MM.1S (cell line): ENCODE results near the gene AGAP1.

ENCODE experiments used
- DNase-seq: peaks from one replicate; pipeline ENCODE4 v3.0.0-alpha.2; 2015
- H2AFZ ChIP-seq: fragments of 300-600 bp; sonication (generic); 2 replicates; pipeline ENCODE4 v1.6.0; 2016; ENCODE audit warnings: antibody characterized with exemption, low read length
- H3F3A ChIP-seq: fragments of 300-600 bp; sonication (generic); 2 replicates; pipeline ENCODE4 v1.6.1; 2016; ENCODE audit warnings: mild to moderate bottlenecking, antibody characterized with exemption, low read length, moderate library complexity, mixed read lengths; ENCODE audit not compliant: insufficient read depth
- H3K27ac ChIP-seq: fragments of 300-600 bp; sonication (generic); 2 replicates; pipeline ENCODE4 v1.5.1; 2016; ENCODE audit warnings: mild to moderate bottlenecking, low read length
- H3K27me3 ChIP-seq: fragments of 300-600 bp; sonication (generic); replicated peaks from 2 replicates; pipeline ENCODE4 v1.6.0; 2016; ENCODE audit warnings: low read length; ENCODE audit not compliant: insufficient read depth
- H3K36me3 ChIP-seq: fragments of 300-600 bp; sonication (generic); replicated peaks from 2 replicates; pipeline ENCODE4 v1.6.1; 2016; ENCODE audit warnings: mild to moderate bottlenecking, low read length, mixed read lengths; ENCODE audit not compliant: insufficient read depth
- H3K4me1 ChIP-seq: fragments of 300-600 bp; sonication (generic); 2 replicates; pipeline ENCODE4 v1.6.1; 2016; ENCODE audit warnings: low read length, mixed read lengths
- H3K4me2 ChIP-seq: fragments of 300-600 bp; sonication (generic); 2 replicates; pipeline ENCODE4 v1.6.0; 2016; ENCODE audit warnings: low read depth, low read length
- H3K4me3 ChIP-seq: fragments of 300-600 bp; sonication (generic); 2 replicates; pipeline ENCODE4 v1.5.1; 2016; ENCODE audit warnings: low read length, mixed read lengths
- H3K79me2 ChIP-seq: fragments of 300-600 bp; sonication (generic); 2 replicates; pipeline ENCODE4 v1.6.1; 2016; ENCODE audit warnings: mixed run types, low read length, mixed read lengths
- H3K9ac ChIP-seq: fragments of 300-600 bp; sonication (generic); 2 replicates; pipeline ENCODE4 v1.6.1; 2016; ENCODE audit warnings: low read length, mixed read lengths
- H3K9me2 ChIP-seq: fragments of 300-600 bp; sonication (generic); replicated peaks from 2 replicates; pipeline ENCODE4 v1.6.1; 2016; ENCODE audit warnings: mild to moderate bottlenecking, low read length, mixed read lengths; ENCODE audit not compliant: insufficient read depth
- H3K9me3 ChIP-seq: fragments of 300-600 bp; sonication (generic); replicated peaks from 2 replicates; pipeline ENCODE4 v1.6.1; 2016; ENCODE audit warnings: mild to moderate bottlenecking, low read length, mixed read lengths; ENCODE audit not compliant: insufficient read depth
- H4K20me1 ChIP-seq: fragments of 300-600 bp; sonication (generic); 2 replicates; pipeline ENCODE4 v1.6.1; 2016; ENCODE audit warnings: mild to moderate bottlenecking, low read length, moderate library complexity, mixed read lengths; ENCODE audit not compliant: insufficient read depth
- CTCF ChIP-seq: fragments of 300-600 bp; sonication (generic); IDR thresholded peaks from 2 replicates; pipeline ENCODE4 v1.5.1; 2016; ENCODE audit warnings: antibody characterized with exemption, low read length, mixed read lengths
- EZH2 ChIP-seq: fragments of 300-600 bp; sonication (generic); optimal IDR thresholded peaks from 2 replicates; pipeline ENCODE3; 2017; ENCODE audit warnings: low read depth, mild to moderate bottlenecking, antibody characterized with exemption, low read length, mixed read lengths
- EZH2phosphoT487 ChIP-seq: fragments of 300-600 bp; sonication (generic); IDR thresholded peaks from 2 replicates; pipeline ENCODE4 v1.6.1; 2018; ENCODE audit warnings: antibody characterized with exemption, low read length

The AGAP1 gene

GRCh38 chr2:235992024-235992423 is 498.2 kb downstream of the AGAP1 start:
- Histone ChIP-seq H3K9me3 (no peaks in the 10 kb centered on the region), H3K27ac (no peak overlapping the region), H3K36me3 (no peaks in the 10 kb centered on the region), H3K27me3 (no peaks in the 10 kb centered on the region), H3K9me2 (no peaks in the 10 kb centered on the region), H3K4me3 (no peak overlapping the region), H3K9ac (no peak overlapping the region), H4K20me1 (no peaks in the 10 kb centered on the region), H3K79me2 (no peaks in the 10 kb centered on the region), H3F3A (no peaks in the 10 kb centered on the region), H3K4me2 (no peak overlapping the region), H2AFZ (no peak overlapping the region), H3K4me1 (no peaks in the 10 kb centered on the region)
- no peak for TF ChIP-seq CTCF
- TF ChIP-seq EZH2: no peak
- no peak for TF ChIP-seq EZH2phosphoT487
- no peak for DNase-seq

- Histone ChIP-seq H4K20me1 (no peaks in the 10 kb centered on the region), H3K9me2 (no peaks in the 10 kb centered on the region), H3K4me1 (no peaks in the 10 kb centered on the region), H3K9me3 (no peaks in the 10 kb centered on the region), H2AFZ (no peak overlapping the region), H3K27me3 (no peaks in the 10 kb centered on the region), H3K4me3 (no peak overlapping the region), H3K36me3 (no peaks in the 10 kb centered on the region), H3F3A (no peaks in the 10 kb centered on the region), H3K4me2 (no peak overlapping the region), H3K27ac (no peak overlapping the region), H3K79me2 (peaks cover 10% of the 10 kb centered on the region; the same call in 1 of the 2 replicates), H3K9ac (no peak overlapping the region)
- TF ChIP-seq EZH2phosphoT487: no peak
- no peak for TF ChIP-seq EZH2
- TF ChIP-seq CTCF: no peak
- DNase-seq: no peak
Observed at GRCh38 chr2:235996419-235996818, 502.6 kb downstream of the AGAP1 start.

- Histone ChIP-seq H3K9me3 (no peaks in the 10 kb centered on the region), H4K20me1 (no peaks in the 10 kb centered on the region), H3K27ac (no peak overlapping the region), H3K4me3 (no peak overlapping the region), H3K36me3 (no peaks in the 10 kb centered on the region), H3K4me1 (no peaks in the 10 kb centered on the region), H3F3A (no peaks in the 10 kb centered on the region), H2AFZ (no peak overlapping the region), H3K79me2 (peaks cover 10% of the 10 kb centered on the region; the same call in 1 of the 2 replicates), H3K4me2 (no peak overlapping the region), H3K9ac (no peak overlapping the region), H3K27me3 (no peaks in the 10 kb centered on the region), H3K9me2 (no peaks in the 10 kb centered on the region)
- TF ChIP-seq EZH2phosphoT487 (no peak), EZH2 (no peak), CTCF (no peak)
- DNase-seq: no peak
Observed at GRCh38 chr2:235999011-235999410, 505.2 kb downstream of the AGAP1 start.
